Lower leg skin (tissue), 3 donors: Measurements from ENCODE around the gene MORC1.

ENCODE experiments used
- CTCF ChIP-seq, 3 donors: fragments of 450-650 bp; IDR thresholded peaks; one replicate each; pipeline ENCODE4 v1.5.1; 2016; ENCODE audit warnings: antibody characterized with exemption in 3 of 3, mild to moderate bottlenecking in 3 of 3, moderate library complexity in 2 of 3
- POLR2A ChIP-seq, 2 donors: fragments of 450-650 bp; IDR thresholded peaks; one replicate each; pipeline ENCODE4 v1.6.1; 2016 to 2017; ENCODE audit warnings: antibody characterized with exemption in 2 of 2, mild to moderate bottlenecking in 1 of 2, moderate library complexity in 1 of 2

GRCh38 chr3:108966773-108967172 lies 151.2 kb downstream of the MORC1 start:
- TF ChIP-seq CTCF (IDR thresholded peaks at IDR 0.05) (no peak), POLR2A (IDR thresholded peaks at IDR 0.05) (no peak)
